ENCODE data around the gene PPP2CA. TPM values are rescaled to one million over a fixed set of nuclear protein-coding genes. Genes with fewer than 3 reads are reported as not detected.

Gene PPP2CA
- total and polyA plus RNA-seq, 11 donors: 59.7 to 219 (median 171) TPM

DNA sequence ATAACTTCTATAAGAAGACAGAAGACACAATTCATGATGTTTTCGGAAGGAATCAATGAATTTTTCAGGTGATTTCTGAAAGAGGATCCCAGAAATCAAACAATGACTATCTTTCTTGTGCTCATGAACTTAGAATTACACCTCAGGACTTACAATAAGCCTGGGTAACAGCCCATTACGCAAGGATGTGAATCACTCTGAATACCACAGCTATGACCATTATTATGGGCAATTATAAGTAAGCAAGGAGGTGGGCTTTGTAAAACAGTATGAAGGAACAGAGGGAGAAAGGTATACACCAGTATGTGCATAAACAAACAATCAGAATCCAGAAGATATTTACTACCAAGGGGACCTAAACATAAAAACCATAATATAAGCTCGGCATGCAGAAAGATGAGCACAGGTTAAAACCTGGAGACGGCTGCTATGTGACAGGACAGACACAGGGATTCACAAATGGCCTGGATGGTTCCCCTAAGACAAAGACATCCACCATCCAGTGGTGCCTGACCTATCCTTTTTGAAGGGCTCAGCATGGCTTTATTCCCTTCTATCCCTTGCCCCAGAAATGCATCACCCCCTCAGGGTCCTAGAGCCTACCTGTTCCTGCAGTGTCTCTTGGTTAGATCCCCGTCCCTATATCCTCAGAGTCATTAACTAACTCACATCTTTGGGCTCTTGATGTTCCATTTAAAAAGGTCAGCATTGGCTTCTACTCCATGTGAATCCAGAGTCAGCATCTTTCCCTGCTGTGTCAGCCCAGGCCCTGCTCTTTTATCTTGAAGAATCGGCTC, 21.8 kb upstream of the PPP2CA start:
- WGBS, 4 donors: 83 to 85% (median 84%) methylated on average over 6 of the region's 6 CpGs
- no peak overlapping the region for H3K4me3 ChIP-seq
- H3K9me3 ChIP-seq: no peaks in the 10 kb centered on the region
- ATAC-seq: no peak
- no peaks in the 10 kb centered on the region for H3K36me3 ChIP-seq
- H3K4me1 ChIP-seq: peaks cover 0 to 45% (median 8%) of the 10 kb centered on the region in 12 donors
- H3K27ac ChIP-seq: peak overlapping the region; percentile 15 to 87 (median 67)
- intact Hi-C loops (cut with DNase I): loop anchor here in 1 of 10 donors (10.0 kb wide), 1 partner anchor 53 kb away; no protein-coding TSS in a partner anchor
- H3K27me3 ChIP-seq: no peaks in the 10 kb centered on the region
- TF ChIP-seq POLR2A (IDR thresholded peaks at IDR 0.05): no peak
- TF ChIP-seq, protein P1, sequence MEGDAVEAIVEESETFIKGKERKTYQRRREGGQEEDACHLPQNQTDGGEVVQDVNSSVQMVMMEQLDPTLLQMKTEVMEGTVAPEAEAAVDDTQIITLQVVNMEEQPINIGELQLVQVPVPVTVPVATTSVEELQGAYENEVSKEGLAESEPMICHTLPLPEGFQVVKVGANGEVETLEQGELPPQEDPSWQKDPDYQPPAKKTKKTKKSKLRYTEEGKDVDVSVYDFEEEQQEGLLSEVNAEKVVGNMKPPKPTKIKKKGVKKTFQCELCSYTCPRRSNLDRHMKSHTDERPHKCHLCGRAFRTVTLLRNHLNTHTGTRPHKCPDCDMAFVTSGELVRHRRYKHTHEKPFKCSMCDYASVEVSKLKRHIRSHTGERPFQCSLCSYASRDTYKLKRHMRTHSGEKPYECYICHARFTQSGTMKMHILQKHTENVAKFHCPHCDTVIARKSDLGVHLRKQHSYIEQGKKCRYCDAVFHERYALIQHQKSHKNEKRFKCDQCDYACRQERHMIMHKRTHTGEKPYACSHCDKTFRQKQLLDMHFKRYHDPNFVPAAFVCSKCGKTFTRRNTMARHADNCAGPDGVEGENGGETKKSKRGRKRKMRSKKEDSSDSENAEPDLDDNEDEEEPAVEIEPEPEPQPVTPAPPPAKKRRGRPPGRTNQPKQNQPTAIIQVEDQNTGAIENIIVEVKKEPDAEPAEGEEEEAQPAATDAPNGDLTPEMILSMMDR (IDR thresholded peaks at IDR 0.05): no peak
- no peak for DNase-seq

DNA sequence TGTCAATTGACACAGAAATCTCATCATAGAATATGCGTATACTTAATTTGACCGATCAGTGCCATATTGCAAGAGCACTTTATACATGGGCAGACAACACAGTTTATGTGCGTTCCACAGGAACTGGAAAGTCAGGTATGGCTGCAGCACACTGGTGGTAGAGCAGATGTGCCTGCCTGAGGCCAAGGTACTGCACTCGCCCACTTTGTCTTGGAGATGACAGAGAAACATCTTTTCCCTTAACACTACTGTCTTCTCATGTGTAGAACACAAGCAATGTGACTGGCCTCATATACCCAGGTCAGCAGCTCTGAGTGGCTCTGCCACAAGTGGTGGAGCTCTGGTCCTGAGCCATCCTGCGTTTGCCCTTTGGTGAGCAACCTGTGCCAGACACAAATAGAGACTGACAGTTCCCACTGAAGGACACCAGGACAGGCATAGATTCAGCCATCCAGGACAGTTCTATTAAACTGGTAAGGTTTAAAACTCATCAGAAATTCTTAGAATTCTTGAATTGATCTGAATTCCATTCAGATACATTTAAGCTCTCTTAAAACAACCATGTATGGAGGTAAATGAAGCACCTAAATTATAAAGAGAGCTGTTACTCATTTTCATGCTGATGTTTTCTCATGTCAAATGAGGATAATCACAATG, 21.0 kb upstream of the PPP2CA start:
- DNase-seq: peak in 4 of 5 donors; percentile 63 to 86 (median 78)
- peak overlapping the region; percentile 15 to 87 (median 67) for H3K27ac ChIP-seq

DNA sequence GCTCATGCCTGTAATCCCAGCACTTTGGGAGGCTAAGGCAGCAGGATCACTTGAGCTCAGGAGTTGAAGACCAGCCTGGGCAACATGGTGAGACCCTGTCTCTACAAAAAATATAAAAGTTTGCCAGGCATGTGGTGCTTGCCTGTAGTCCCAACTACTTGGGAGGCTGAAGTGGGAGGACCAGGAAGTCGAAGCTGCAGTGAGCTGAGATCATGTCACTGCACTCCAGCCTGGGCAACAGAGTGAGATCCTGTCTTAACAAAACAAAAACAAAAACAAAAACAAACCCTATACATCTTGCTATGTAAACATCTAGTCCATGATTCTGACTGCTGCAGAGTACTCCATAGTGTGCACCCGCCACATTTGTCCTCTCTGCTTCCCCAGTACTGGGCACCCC, 19.8 kb upstream of the PPP2CA start:
- WGBS, 4 donors: 86 to 95% (median 94%) methylated on average over 2 of the region's 2 CpGs
- intact Hi-C loops (cut with DNase I): loop anchor here in 1 of 10 donors (10.0 kb wide), 1 partner anchor 51 kb away; no protein-coding TSS in a partner anchor
- Histone ChIP-seq H3K4me3 (no peak overlapping the region), H3K9me3 (no peaks in the 10 kb centered on the region), H3K4me1 (peaks cover 0 to 57% (median 20%) of the 10 kb centered on the region in 12 donors), H3K27me3 (no peaks in the 10 kb centered on the region), H3K36me3 (no peaks in the 10 kb centered on the region), H3K27ac (peak overlapping the region in 7 of 12 donors; percentile 22 to 87 (median 71))
- DNase-seq (no peak), ATAC-seq (no peak)
- no peak for TF ChIP-seq POLR2A (IDR thresholded peaks at IDR 0.05)
- TF ChIP-seq, protein P1 (IDR thresholded peaks at IDR 0.05): no peak

More for the DNA sequence above, 21.0 kb upstream of the PPP2CA start:
- no peak overlapping the region for H3K4me3 ChIP-seq
- TF ChIP-seq, protein P1 (IDR thresholded peaks at IDR 0.05): no peak
- no peak for TF ChIP-seq POLR2A (IDR thresholded peaks at IDR 0.05)
- peak; percentile 83 to 93 (median 88) for ATAC-seq
- H3K9me3 ChIP-seq: no peaks in the 10 kb centered on the region
- intact Hi-C loops (cut with DNase I): loop anchor here in 1 of 10 donors (10.0 kb wide), 1 partner anchor 52 kb away; no protein-coding TSS in a partner anchor
- 79 to 84% (median 82%) methylated on average over 4 to 5 of the region's 5 CpGs for WGBS, 4 donors
- H3K4me1 ChIP-seq: peaks cover 0 to 45% (median 8%) of the 10 kb centered on the region in 12 donors
- H3K27me3 ChIP-seq: no peaks in the 10 kb centered on the region
- H3K36me3 ChIP-seq: no peaks in the 10 kb centered on the region

All from heart left ventricle (tissue), 16 donors.